22Rv1 (cell line): ENCODE results near the gene C14orf180.

Source experiments
- CTCF ChIP-seq: fragments of 450-650 bp; IDR thresholded peaks from 2 replicates; pipeline ENCODE4 v1.5.1; 2017; ENCODE audit warnings: mild to moderate bottlenecking
- ZFX ChIP-seq: fragments of 450-650 bp; IDR thresholded peaks from 2 replicates; pipeline ENCODE4 v1.6.1; 2017; ENCODE audit warnings: antibody characterized with exemption, borderline replicate concordance

GRCh38 chr14:104556256-104557021 lies 23.1 kb upstream of the C14orf180 start:
- no peak for TF ChIP-seq CTCF
- no peak for TF ChIP-seq ZFX
